ENCODE data around the gene YBEY. TPM values are rescaled to one million over a fixed set of nuclear protein-coding genes. Genes with fewer than 3 reads are reported as not detected.

Gene YBEY
- total and polyA plus RNA-seq, 2 of the 8 experiments (the other 6 are each of a cell fraction or from before 2014, with no cell fraction given) = 26.9 to 31.9 TPM

GRCh38 chr21:46268371-46268770 lies 17.8 kb upstream of the YBEY start:
- no peak overlapping the region for H2AFZ ChIP-seq (ENCODE audit: low read length)
- H3K4me1 ChIP-seq (replicated peaks in 1 of 4; ENCODE audit: control insufficient read depth in 3 of 4, insufficient read depth in 4 of 4, low read length in 3 of 4) = no peaks in the 10 kb centered on the region
- H2AK5ac ChIP-seq (ENCODE audit: low read depth, low read length) = no peak overlapping the region
- no peak overlapping the region for H2BK120ac ChIP-seq (replicated peaks; ENCODE audit: low read depth, low read length)
- H2BK12ac ChIP-seq (ENCODE audit: low read depth, low read length) = no peak overlapping the region
- ChIA-PET POLR2A (ENCODE audit: partially characterized antibody) (interaction anchor here (1.0 to 2.0 kb wide), 4 partner anchors 10 to 40 kb away, joined by 3 to 10 read pairs (median 4); no protein-coding TSS in a partner anchor), CTCF (ENCODE audit: partially characterized antibody) (interaction anchor here (1.2 kb wide), 1 partner anchor 44 kb away, joined by 4 read pairs; no protein-coding TSS in a partner anchor)
- H2BK5ac ChIP-seq (ENCODE audit: low read depth, low read length) = no peak overlapping the region
- H3K9ac ChIP-seq (replicated peaks in 1 of 4; ENCODE audit: extremely low read depth in 1 of 4, low read depth in 3 of 4, low read length in 3 of 4) = no peak overlapping the region
- H4K91ac ChIP-seq (replicated peaks; ENCODE audit: insufficient read length, low read length) = no peak overlapping the region
- no peak overlapping the region for H2BK20ac ChIP-seq (ENCODE audit: low read length)
- no peaks in the 10 kb centered on the region for H3K79me2 ChIP-seq (ENCODE audit: control insufficient read depth in 1 of 2, insufficient read depth in 2 of 2, low read length in 2 of 2)
- peaks cover 25 to 71% (median 60%) of the 10 kb centered on the region in 4 experiments for H3K36me3 ChIP-seq (ENCODE audit: control insufficient read depth in 2 of 4, insufficient read depth in 4 of 4, low read length in 3 of 4)
- DNase-seq (ENCODE audit: low read depth in 1 of 2, low spot score in 2 of 2) (no peak), FAIRE-seq (no peak)
- no peak overlapping the region for H2BK15ac ChIP-seq (ENCODE audit: low read length)
- no peak overlapping the region for H4K8ac ChIP-seq (ENCODE audit: extremely low read depth, insufficient read depth, low read length)
- H4K5ac ChIP-seq (ENCODE audit: insufficient read length, low read depth, low read length) = no peak overlapping the region
- no peak overlapping the region for H3K4me3 ChIP-seq (ENCODE audit: extremely low read depth in 1 of 4, insufficient read depth in 2 of 4, low read depth in 3 of 4, low read length in 4 of 4)
- H3K27me3 ChIP-seq (replicated peaks in 1 of 4; ENCODE audit: control insufficient read depth in 3 of 4, extremely low read depth in 1 of 4, insufficient read depth in 3 of 4, low read length in 3 of 4) = no peaks in the 10 kb centered on the region
- H3K14ac ChIP-seq (ENCODE audit: insufficient read length) = no peak overlapping the region
- H3K4ac ChIP-seq (replicated peaks; ENCODE audit: insufficient read length, low read depth, low read length) = no peak overlapping the region
- peaks cover 7 to 23% of the 10 kb centered on the region in 2 experiments for H4K20me1 ChIP-seq (replicated peaks in 1 of 2; ENCODE audit: control insufficient read depth in 1 of 2, insufficient read depth in 2 of 2, low read length in 2 of 2)
- no peaks in the 10 kb centered on the region for H3K23me2 ChIP-seq (ENCODE audit: low read depth, low read length)
- TF ChIP-seq HDAC6 (IDR thresholded peaks at IDR 0.05; ENCODE audit: low read depth, low read length) (no peak), CHD1 (IDR thresholded peaks at IDR 0.05; ENCODE audit: low read depth, low read length) (no peak)
- no peak overlapping the region for H3K23ac ChIP-seq (ENCODE audit: insufficient read length)
- no peak overlapping the region for H3K56ac ChIP-seq (replicated peaks; ENCODE audit: insufficient read length, low read depth, low read length)
- no peaks in the 10 kb centered on the region for H3K9me3 ChIP-seq (ENCODE audit: insufficient read depth in 2 of 2, low read depth in 1 of 2, low read length in 1 of 2)
- H3K4me2 ChIP-seq (ENCODE audit: insufficient read depth in 1 of 2, low read depth in 2 of 2, low read length in 2 of 2) = no peak overlapping the region
- no peak overlapping the region for H3K27ac ChIP-seq (ENCODE audit: low read depth, low read length)
- WGBS, 2 experiments (ENCODE audit: extremely low coverage in 1 of 2, insufficient coverage in 1 of 2, insufficient read length in 1 of 2, insufficient replicate concordance in 2 of 2, low coverage in 1 of 2, low lambda C conversion rate in 2 of 2, missing lambda C conversion rate in 1 of 2) = 91% methylated on average over 13 of the region's 13 CpGs; no CpG with 5 or more reads in 1 of the 2 experiments
- peaks cover 4% of the 10 kb centered on the region; the same call in 1 of the 2 replicates for H3K79me1 ChIP-seq (ENCODE audit: low read depth, low read length)
- no peak overlapping the region for H3K18ac ChIP-seq (ENCODE audit: extremely low read depth, low read length)

Data from H1 (cell line).